HCT116 (cell line): ENCODE data around the gene ALDH3B1. TPM values are rescaled to one million over a fixed set of nuclear protein-coding genes. Genes with fewer than 3 reads are reported as not detected.

ENCODE experiments used
- ATAC-seq: fragments of 200-7000 bp; cut with Tn5 transposase; 2 replicates; pipeline ENCODE4 v1.9.1; 2020; ENCODE audit warnings: mild to moderate bottlenecking, moderate library complexity
- BruUV-seq: library from RNA; stranded (reverse); fragments of 400-500 nt; replicated peaks from 2 replicates; lab custom pipeline; 2021; lab: Mats Ljungman, UMichigan
- CTCF ChIA-PET: fragments of 300-600 bp; sonication (Branson Sonifier 250); formaldehyde crosslinking; loops from one replicate; lab custom pipeline; 2021; ENCODE audit warnings: antibody characterized with exemption; lab: Charles Lee
- POLR2A ChIA-PET: fragments of 300-600, 350-600 bp; sonication (Branson Sonifier 250); formaldehyde crosslinking; loops from one replicate; lab custom pipeline; 2021; ENCODE audit warnings: antibody characterized with exemption; lab: Charles Lee
- RAD21 ChIA-PET, 2 experiments: fragments of 300-600 bp; sonication (Branson Sonifier 250); formaldehyde crosslinking; loops; one replicate each; lab custom pipeline; 2023; ENCODE audit warnings: low total read pairs in 2 of 2; ENCODE audit not compliant: uncharacterized antibody in 2 of 2, unreplicated experiment in 2 of 2, low non-redundant PET in 1 of 2; lab: Charles Lee
- DNase-seq: peaks from one replicate; pipeline ENCODE4 v3.0.0-alpha.2; 2010; ENCODE audit warnings: low read depth, low spot score
- H2AFZ ChIP-seq: fragments of 200-600 bp; shearing (Covaris generic), sonication (generic); 2 replicates; pipeline ENCODE4 v1.6.1; 2017; ENCODE audit warnings: low read depth, mixed run types, mixed read lengths, antibody characterized with exemption, low read length; ENCODE audit not compliant: poor library complexity, severe bottlenecking
- H3K27ac ChIP-seq: 2 replicates; pipeline ENCODE4 v1.5.1; 2012; ENCODE audit warnings: low read depth, low read length
- H3K27me3 ChIP-seq: fragments of 200-600 bp; sonication (generic); 2 replicates; pipeline ENCODE4 v1.6.1; 2016; ENCODE audit warnings: mixed run types, low read length, mixed read lengths; ENCODE audit not compliant: insufficient read depth
- H3K36me3 ChIP-seq, 2 experiments: fragments of 200-500 bp in 1 of 2; fragments of 200-600 bp in 1 of 2; sonication (Bioruptor generic) in 1 of 2; sonication (generic) in 1 of 2; 2 replicates each; pipeline versions ENCODE4 v1.5.1 to v1.6.1; 2014 to 2016; ENCODE audit warnings: low read length in 2 of 2, inconsistent platforms in 1 of 2, mixed read lengths in 1 of 2, mixed run types in 1 of 2; ENCODE audit not compliant: insufficient read depth in 2 of 2, control insufficient read depth in 1 of 2
- H3K4me1 ChIP-seq, 2 experiments: fragments of 200-600 bp in 1 of 2; sonication (generic) in 1 of 2; 2 replicates each; pipeline versions ENCODE4 v1.5.1 to v1.6.1; 2012 to 2017; ENCODE audit warnings: low read length in 2 of 2, inconsistent platforms in 1 of 2, mild to moderate bottlenecking in 1 of 2, mixed read lengths in 1 of 2, mixed run types in 1 of 2, moderate library complexity in 1 of 2; ENCODE audit not compliant: insufficient read depth in 2 of 2, control insufficient read depth in 1 of 2
- H3K4me2 ChIP-seq: fragments of 200-600 bp; sonication (generic); 2 replicates; pipeline ENCODE4 v1.6.1; 2017; ENCODE audit warnings: mixed run types, low read length, mixed read lengths
- H3K4me3 ChIP-seq, 2 experiments: fragments of 200-600 bp in 1 of 2; sonication (generic) in 1 of 2; replicated peaks in 1 of 2; 2 replicates each; pipeline ENCODE4 v1.5.1; 2011 to 2016; ENCODE audit warnings: low read length in 2 of 2, control low read depth in 1 of 2, low read depth in 1 of 2, mild to moderate bottlenecking in 1 of 2, mixed read lengths in 1 of 2, mixed run types in 1 of 2
- H3K79me2 ChIP-seq: fragments of 200-600 bp; sonication (generic); 2 replicates; pipeline ENCODE4 v1.6.1; 2017; ENCODE audit warnings: mild to moderate bottlenecking, mixed run types, low read length, moderate library complexity, mixed read lengths; ENCODE audit not compliant: insufficient read depth
- H3K9ac ChIP-seq: fragments of 200-600 bp; sonication (generic); 2 replicates; pipeline ENCODE4 v1.6.1; 2016; ENCODE audit warnings: low read length, mixed read lengths
- H3K9me2 ChIP-seq: fragments of 200-600 bp; sonication (generic), shearing (Covaris generic); 2 replicates; pipeline ENCODE4 v1.6.1; 2017; ENCODE audit warnings: mixed run types, mild to moderate bottlenecking, moderate library complexity; ENCODE audit not compliant: insufficient read depth
- H3K9me3 ChIP-seq, 2 experiments: fragments of 200-500 bp in 1 of 2; fragments of 200-600 bp in 1 of 2; sonication (Bioruptor generic) in 1 of 2; sonication (generic) in 1 of 2; 2 replicates each; pipeline ENCODE4 v1.6.1; 2014 to 2017; ENCODE audit warnings: low read length in 2 of 2, mixed read lengths in 2 of 2, inconsistent platforms in 1 of 2, low read depth in 1 of 2, mild to moderate bottlenecking in 1 of 2, mixed run types in 1 of 2, moderate library complexity in 1 of 2; ENCODE audit not compliant: control insufficient read depth in 1 of 2, insufficient read depth in 1 of 2
- H4K20me1 ChIP-seq: fragments of 200-600 bp; sonication (generic), shearing (Covaris generic); 2 replicates; pipeline ENCODE4 v1.6.1; 2017; ENCODE audit warnings: mixed run types, mild to moderate bottlenecking, moderate library complexity; ENCODE audit not compliant: insufficient read depth
- ATF3 ChIP-seq: IDR thresholded peaks from 2 replicates; pipeline ENCODE4 v1.6.1; 2012
- CBX3 ChIP-seq: IDR thresholded peaks from 2 replicates; pipeline ENCODE4 v1.6.1; 2012; ENCODE audit warnings: low read depth
- CEBPB ChIP-seq: IDR thresholded peaks from 2 replicates; pipeline ENCODE4 v1.6.1; 2012; ENCODE audit warnings: low read depth
- CTCF ChIP-seq, 3 experiments: fragments of 200-600 bp in 1 of 3; sonication (generic) in 1 of 3; IDR thresholded peaks in 2 of 3; conservative IDR thresholded peaks in 1 of 3; 2 replicates each; pipeline ENCODE4 v1.5.1; 2012 to 2017; ENCODE audit warnings: low read depth in 2 of 3, low read length in 2 of 3, antibody characterized with exemption in 1 of 3, borderline replicate concordance in 1 of 3, control low read depth in 1 of 3, mild to moderate bottlenecking in 1 of 3, mixed read lengths in 1 of 3, mixed run types in 1 of 3, moderate library complexity in 1 of 3; ENCODE audit not compliant: insufficient read depth in 1 of 3
- EGR1 ChIP-seq: IDR thresholded peaks from 2 replicates; pipeline ENCODE4 v1.6.1; 2012; ENCODE audit warnings: low read depth
- ELF1 ChIP-seq: IDR thresholded peaks from 2 replicates; pipeline ENCODE4 v1.6.1; 2012; ENCODE audit warnings: low read depth, borderline replicate concordance
- EZH2 ChIP-seq: fragments of 200-600 bp; sonication (generic); IDR thresholded peaks from 2 replicates; pipeline ENCODE4 v1.6.1; 2017; ENCODE audit warnings: antibody characterized with exemption, mixed run types
- EZH2phosphoT487 ChIP-seq: fragments of 200-600 bp; IDR thresholded peaks from 2 replicates; pipeline ENCODE4 v1.6.1; 2018; ENCODE audit warnings: antibody characterized with exemption, borderline replicate concordance
- FOSL1 ChIP-seq: IDR thresholded peaks from 2 replicates; pipeline ENCODE4 v1.6.1; 2012; ENCODE audit warnings: low read depth
- JUND ChIP-seq: IDR thresholded peaks from 2 replicates; pipeline ENCODE4 v1.6.1; 2012
- MAX ChIP-seq: IDR thresholded peaks from 2 replicates; pipeline ENCODE4 v1.6.1; 2012
- POLR2AphosphoS5 ChIP-seq: IDR thresholded peaks from 2 replicates; pipeline ENCODE4 v1.6.1; 2011; ENCODE audit warnings: mild to moderate bottlenecking, low read depth, low read length, moderate library complexity
- RAD21 ChIP-seq: IDR thresholded peaks from 2 replicates; pipeline ENCODE4 v1.6.1; 2012; ENCODE audit warnings: low read depth, mild to moderate bottlenecking
- SIN3A ChIP-seq: IDR thresholded peaks from 2 replicates; pipeline ENCODE4 v1.6.1; 2012; ENCODE audit warnings: low read depth
- SP1 ChIP-seq: IDR thresholded peaks from 2 replicates; pipeline ENCODE4 v1.6.1; 2012; ENCODE audit warnings: low read depth
- SRF ChIP-seq: IDR thresholded peaks from 2 replicates; pipeline ENCODE4 v1.6.1; 2012; ENCODE audit warnings: low read depth
- TCF7L2 ChIP-seq: IDR thresholded peaks from 2 replicates; pipeline ENCODE4 v1.7.0; 2011; ENCODE audit warnings: borderline replicate concordance, inconsistent platforms; ENCODE audit not compliant: insufficient read depth, insufficient read length; ENCODE audit errors: extremely low read depth
- YY1 ChIP-seq: IDR thresholded peaks from 2 replicates; pipeline ENCODE4 v1.6.1; 2011; ENCODE audit warnings: low read length, low read depth, moderate library complexity, mild to moderate bottlenecking; ENCODE audit not compliant: insufficient replicate concordance; ENCODE audit errors: extremely low read depth
- ZNF274 ChIP-seq: fragments of 200-500 bp; sonication (Bioruptor generic); IDR thresholded peaks from 2 replicates; pipeline ENCODE4 v1.6.1; 2014; ENCODE audit warnings: mild to moderate bottlenecking, low read depth, low read length, inconsistent platforms
- intact Hi-C: fragments of 100-400 bp; cut with micrococcal nuclease; formaldehyde crosslinking; loops from 2 replicates; pipeline ENCODE4 v1.10.0; 2022
- total RNA-seq: library from RNA; stranded (reverse); gene quantifications from one replicate; pipeline ENCODE4 v1.2.1, GENCODE V29; 2021; ENCODE audit not compliant: unreplicated experiment
- TF ChIP-seq, protein P1 (sequence below): IDR thresholded peaks from 2 replicates; pipeline ENCODE4 v1.6.1; 2012; ENCODE audit warnings: low read depth

ALDH3B1 gene
- total RNA-seq, 1 experiment from 2014 or later, result 25.5 TPM

- H2AFZ ChIP-seq, result no peak overlapping the region
- no peak overlapping the region for H3K4me2 ChIP-seq
- DNase-seq (no peak), ATAC-seq (no peak)
- no peaks in the 10 kb centered on the region for H4K20me1 ChIP-seq
- ChIA-PET CTCF (no interaction called here), RAD21 (no interaction called here), POLR2A (no interaction called here)
- H3K9ac ChIP-seq, result no peak overlapping the region
- no TSS peak for BruUV-seq
- H3K27me3 ChIP-seq, result no peaks in the 10 kb centered on the region
- TF ChIP-seq CEBPB, result no peak
- no peak for TF ChIP-seq EZH2phosphoT487
- TF ChIP-seq MAX, result no peak
- TF ChIP-seq ATF3, result no peak
- TF ChIP-seq POLR2AphosphoS5, result no peak
- TF ChIP-seq CTCF (IDR thresholded peaks at IDR 0.05 in 2 of 3, conservative IDR thresholded peaks at IDR 0.05 in 1 of 3; ENCODE audit: borderline replicate concordance in 1 of 3, insufficient read depth in 1 of 3, low read depth in 2 of 3, low read length in 2 of 3), result no peak
- TF ChIP-seq SRF, result no peak
- TF ChIP-seq RAD21, result no peak
- TF ChIP-seq EGR1, result no peak
- TF ChIP-seq, protein P1, sequence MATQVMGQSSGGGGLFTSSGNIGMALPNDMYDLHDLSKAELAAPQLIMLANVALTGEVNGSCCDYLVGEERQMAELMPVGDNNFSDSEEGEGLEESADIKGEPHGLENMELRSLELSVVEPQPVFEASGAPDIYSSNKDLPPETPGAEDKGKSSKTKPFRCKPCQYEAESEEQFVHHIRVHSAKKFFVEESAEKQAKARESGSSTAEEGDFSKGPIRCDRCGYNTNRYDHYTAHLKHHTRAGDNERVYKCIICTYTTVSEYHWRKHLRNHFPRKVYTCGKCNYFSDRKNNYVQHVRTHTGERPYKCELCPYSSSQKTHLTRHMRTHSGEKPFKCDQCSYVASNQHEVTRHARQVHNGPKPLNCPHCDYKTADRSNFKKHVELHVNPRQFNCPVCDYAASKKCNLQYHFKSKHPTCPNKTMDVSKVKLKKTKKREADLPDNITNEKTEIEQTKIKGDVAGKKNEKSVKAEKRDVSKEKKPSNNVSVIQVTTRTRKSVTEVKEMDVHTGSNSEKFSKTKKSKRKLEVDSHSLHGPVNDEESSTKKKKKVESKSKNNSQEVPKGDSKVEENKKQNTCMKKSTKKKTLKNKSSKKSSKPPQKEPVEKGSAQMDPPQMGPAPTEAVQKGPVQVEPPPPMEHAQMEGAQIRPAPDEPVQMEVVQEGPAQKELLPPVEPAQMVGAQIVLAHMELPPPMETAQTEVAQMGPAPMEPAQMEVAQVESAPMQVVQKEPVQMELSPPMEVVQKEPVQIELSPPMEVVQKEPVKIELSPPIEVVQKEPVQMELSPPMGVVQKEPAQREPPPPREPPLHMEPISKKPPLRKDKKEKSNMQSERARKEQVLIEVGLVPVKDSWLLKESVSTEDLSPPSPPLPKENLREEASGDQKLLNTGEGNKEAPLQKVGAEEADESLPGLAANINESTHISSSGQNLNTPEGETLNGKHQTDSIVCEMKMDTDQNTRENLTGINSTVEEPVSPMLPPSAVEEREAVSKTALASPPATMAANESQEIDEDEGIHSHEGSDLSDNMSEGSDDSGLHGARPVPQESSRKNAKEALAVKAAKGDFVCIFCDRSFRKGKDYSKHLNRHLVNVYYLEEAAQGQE, result no peak
- TF ChIP-seq FOSL1, result no peak
- no peak for TF ChIP-seq TCF7L2
- no peak for TF ChIP-seq YY1
- no peak for TF ChIP-seq EZH2
- no peak for TF ChIP-seq ZNF274
- TF ChIP-seq SIN3A, result no peak
- no peak for TF ChIP-seq JUND
- no peak for TF ChIP-seq SP1
- no peak for TF ChIP-seq CBX3
- no peak for TF ChIP-seq ELF1
- H3K27ac ChIP-seq, result no peak overlapping the region
- intact Hi-C loops, result loop anchor here (10.0 kb wide), 1 partner anchor 89 kb away; the partner anchor contains the start of gene CHKA
- H3K79me2 ChIP-seq, result peaks cover 47% of the 10 kb centered on the region
- peaks cover 4 to 25% of the 10 kb centered on the region in 2 experiments; a peak in 2 of 4 replicates for H3K36me3 ChIP-seq
- no peak overlapping the region for H3K4me3 ChIP-seq
- H3K9me2 ChIP-seq, result no peaks in the 10 kb centered on the region
- no peaks in the 10 kb centered on the region for H3K9me3 ChIP-seq
- peaks cover 18 to 35% of the 10 kb centered on the region in 2 experiments; a peak in 3 of 4 replicates for H3K4me1 ChIP-seq
These were observed 26.1 kb downstream of the ALDH3B1 start for GRCh38 chr11:68036141-68036716.
